Left lung (tissue), 10 donors: ENCODE measurements around the gene RELB. TPM values are rescaled to one million over a fixed set of nuclear protein-coding genes. Genes with fewer than 3 reads are reported as not detected.

ENCODE experiments used
- ATAC-seq: fragments of 200-7000 bp; cut with Tn5 transposase; one replicate; pipeline ENCODE4 v1.9.1; 2020; ENCODE audit warnings: moderate library complexity
- DNase-seq, 4 donors: peaks; one replicate each; pipeline ENCODE4 v3.0.0-alpha.2; 2013 to 2020
- H3K27ac ChIP-seq, 2 donors: fragments of 200-600 bp; sonication (generic) in 1 of 2; one replicate each; pipeline versions ENCODE4 v1.5.0 to v1.8.0; 2020 to 2021
- H3K27me3 ChIP-seq, 2 donors: fragments of 200-600 bp; sonication (generic) in 1 of 2; one replicate each; pipeline versions ENCODE4 v1.5.0 to v1.8.0; 2020 to 2021
- H3K36me3 ChIP-seq, 2 donors: fragments of 200-600 bp; sonication (generic) in 1 of 2; one replicate each; pipeline versions ENCODE4 v1.5.0 to v1.8.0; 2020 to 2021
- H3K4me1 ChIP-seq, 2 donors: fragments of 200-600 bp; one replicate each; pipeline ENCODE4 v1.8.0; 2021
- H3K4me3 ChIP-seq, 2 donors: fragments of 200-600 bp; sonication (generic) in 1 of 2; one replicate each; pipeline versions ENCODE4 v1.5.0 to v1.8.0; 2020 to 2021; ENCODE audit warnings: mild to moderate bottlenecking in 1 of 2
- H3K9me3 ChIP-seq, 2 donors: fragments of 200-600 bp; sonication (generic) in 1 of 2; one replicate each; pipeline versions ENCODE4 v1.5.0 to v1.8.0; 2020 to 2021
- intact Hi-C, 2 donors: fragments of 100-400 bp; cut with DNase I; formaldehyde crosslinking; loops; one replicate each; pipeline versions ENCODE4 v1.11.2 to v1.14.2; 2022
- polyA plus RNA-seq, 6 donors: library from polyadenylated mRNA; unstranded; fragments of 120-200 nt; gene quantifications; one replicate each; pipeline ENCODE4 v1.2.1, GENCODE V29; 2013; ENCODE audit not compliant: insufficient read length in 6 of 6
- total RNA-seq, 2 donors: library from RNA; stranded (reverse); fragmentation: NEBNext Ultra II Directional; extraction: Animal tissue kit (Norgen Biotek cat#: 25700); gene quantifications; one replicate each; pipeline ENCODE4 v1.2.1, GENCODE V29; 2021
- TF ChIP-seq, protein P1 (sequence below), 2 donors: fragments of 200-600 bp; sonication (generic) in 1 of 2; IDR thresholded peaks; one replicate each; pipeline versions ENCODE4 v1.5.0 to v1.8.0; 2021; ENCODE audit warnings: antibody characterized with exemption in 2 of 2
- donor health status: DM: no; HTN: yes; CAD: no.
- donor health status: DM: no; HTN: no; CAD: no.

The RELB gene
- total and polyA plus RNA-seq, 8 donors = 3.7 to 18.7 (median 5.6) TPM

DNA sequence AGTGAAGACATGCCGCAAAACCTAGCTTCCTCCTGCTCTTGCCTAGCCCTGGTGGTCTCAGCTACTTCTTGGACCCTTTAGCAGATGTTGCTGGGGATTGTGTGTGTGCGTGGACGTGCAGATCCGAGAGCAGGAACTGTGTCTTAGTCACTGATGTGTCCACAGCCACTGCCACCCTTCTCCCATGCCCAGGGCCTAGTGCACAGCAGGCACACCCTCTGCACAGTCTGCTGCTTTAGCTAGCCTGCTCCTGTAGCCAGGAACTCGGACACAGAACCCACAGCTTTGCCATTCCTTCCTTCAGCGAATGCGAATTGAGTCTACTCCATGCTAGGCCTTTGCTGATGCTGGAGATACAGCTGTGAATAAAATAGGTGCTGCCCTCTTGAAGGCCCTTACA is 43.7 kb upstream of the RELB start:
- H3K27ac ChIP-seq = no peak overlapping the region
- TF ChIP-seq, protein P1, sequence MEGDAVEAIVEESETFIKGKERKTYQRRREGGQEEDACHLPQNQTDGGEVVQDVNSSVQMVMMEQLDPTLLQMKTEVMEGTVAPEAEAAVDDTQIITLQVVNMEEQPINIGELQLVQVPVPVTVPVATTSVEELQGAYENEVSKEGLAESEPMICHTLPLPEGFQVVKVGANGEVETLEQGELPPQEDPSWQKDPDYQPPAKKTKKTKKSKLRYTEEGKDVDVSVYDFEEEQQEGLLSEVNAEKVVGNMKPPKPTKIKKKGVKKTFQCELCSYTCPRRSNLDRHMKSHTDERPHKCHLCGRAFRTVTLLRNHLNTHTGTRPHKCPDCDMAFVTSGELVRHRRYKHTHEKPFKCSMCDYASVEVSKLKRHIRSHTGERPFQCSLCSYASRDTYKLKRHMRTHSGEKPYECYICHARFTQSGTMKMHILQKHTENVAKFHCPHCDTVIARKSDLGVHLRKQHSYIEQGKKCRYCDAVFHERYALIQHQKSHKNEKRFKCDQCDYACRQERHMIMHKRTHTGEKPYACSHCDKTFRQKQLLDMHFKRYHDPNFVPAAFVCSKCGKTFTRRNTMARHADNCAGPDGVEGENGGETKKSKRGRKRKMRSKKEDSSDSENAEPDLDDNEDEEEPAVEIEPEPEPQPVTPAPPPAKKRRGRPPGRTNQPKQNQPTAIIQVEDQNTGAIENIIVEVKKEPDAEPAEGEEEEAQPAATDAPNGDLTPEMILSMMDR (IDR thresholded peaks at IDR 0.05) = no peak
- H3K9me3 ChIP-seq = no peaks in the 10 kb centered on the region
- H3K4me1 ChIP-seq = peaks cover 7 to 42% of the 10 kb centered on the region in 2 donors
- intact Hi-C loops = no loop called here
- no peak overlapping the region for H3K4me3 ChIP-seq
- ATAC-seq (no peak), DNase-seq (no peak)
- H3K27me3 ChIP-seq = no peaks in the 10 kb centered on the region
- peaks cover 0 to 22% of the 10 kb centered on the region in 2 donors for H3K36me3 ChIP-seq

DNA sequence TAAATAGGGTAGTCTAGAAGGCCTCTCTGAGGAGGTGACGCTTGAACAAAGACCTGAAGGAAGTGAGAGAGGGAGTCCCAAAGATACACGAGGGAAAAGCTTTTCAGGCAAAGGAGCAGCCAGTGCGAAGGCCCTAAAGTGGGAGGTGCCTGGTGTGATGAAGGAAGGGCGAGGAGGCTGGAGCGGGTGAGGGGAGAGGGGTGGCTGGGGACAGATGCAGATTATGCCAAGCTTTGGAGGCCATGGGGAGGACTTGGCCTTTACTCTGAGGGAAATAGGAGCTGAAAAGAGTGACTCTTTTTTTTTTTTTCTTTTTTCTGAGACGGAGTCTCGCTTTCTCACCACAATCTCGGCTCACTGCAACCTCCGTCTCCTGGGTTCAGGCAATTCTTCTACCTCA is 43.2 kb upstream of the RELB start:
- ATAC-seq (no peak), DNase-seq (no peak)
- TF ChIP-seq, protein P1 (IDR thresholded peaks at IDR 0.05) = no peak
- Histone ChIP-seq H3K27ac (no peak overlapping the region), H3K27me3 (no peaks in the 10 kb centered on the region), H3K4me3 (no peak overlapping the region), H3K4me1 (peaks cover 7 to 42% of the 10 kb centered on the region in 2 donors), H3K36me3 (peaks cover 0 to 28% of the 10 kb centered on the region in 2 donors), H3K9me3 (no peaks in the 10 kb centered on the region)
- intact Hi-C loops = no loop called here

DNA sequence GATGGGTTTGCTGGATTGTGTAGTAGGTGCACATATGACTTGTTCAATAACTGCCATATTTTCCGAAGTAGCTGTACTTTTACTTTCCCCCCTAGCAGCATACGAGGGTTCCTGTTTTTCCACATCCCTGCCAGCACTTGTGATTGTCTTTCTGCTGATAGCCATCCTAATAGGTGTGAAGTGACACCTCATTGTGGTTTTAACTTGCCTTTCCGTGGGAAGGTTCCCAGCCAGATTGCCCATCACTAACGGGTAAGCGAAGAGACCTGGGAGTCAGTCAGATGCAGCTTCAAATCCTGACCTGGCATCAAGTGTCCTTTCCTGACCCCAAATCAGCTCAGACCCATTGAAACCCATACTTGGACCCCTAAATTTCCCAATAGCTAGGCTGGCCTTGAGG is 41.6 kb upstream of the RELB start:
- TF ChIP-seq, protein P1 (IDR thresholded peaks at IDR 0.05) = no peak
- DNase-seq (no peak), ATAC-seq (no peak)
- no peaks in the 10 kb centered on the region for H3K27me3 ChIP-seq
- no peak overlapping the region for H3K27ac ChIP-seq
- H3K36me3 ChIP-seq = peaks cover 0 to 43% of the 10 kb centered on the region in 2 donors
- peaks cover 7 to 29% of the 10 kb centered on the region in 2 donors for H3K4me1 ChIP-seq
- no peaks in the 10 kb centered on the region for H3K9me3 ChIP-seq
- no peak overlapping the region for H3K4me3 ChIP-seq
- intact Hi-C loops = no loop called here

DNA sequence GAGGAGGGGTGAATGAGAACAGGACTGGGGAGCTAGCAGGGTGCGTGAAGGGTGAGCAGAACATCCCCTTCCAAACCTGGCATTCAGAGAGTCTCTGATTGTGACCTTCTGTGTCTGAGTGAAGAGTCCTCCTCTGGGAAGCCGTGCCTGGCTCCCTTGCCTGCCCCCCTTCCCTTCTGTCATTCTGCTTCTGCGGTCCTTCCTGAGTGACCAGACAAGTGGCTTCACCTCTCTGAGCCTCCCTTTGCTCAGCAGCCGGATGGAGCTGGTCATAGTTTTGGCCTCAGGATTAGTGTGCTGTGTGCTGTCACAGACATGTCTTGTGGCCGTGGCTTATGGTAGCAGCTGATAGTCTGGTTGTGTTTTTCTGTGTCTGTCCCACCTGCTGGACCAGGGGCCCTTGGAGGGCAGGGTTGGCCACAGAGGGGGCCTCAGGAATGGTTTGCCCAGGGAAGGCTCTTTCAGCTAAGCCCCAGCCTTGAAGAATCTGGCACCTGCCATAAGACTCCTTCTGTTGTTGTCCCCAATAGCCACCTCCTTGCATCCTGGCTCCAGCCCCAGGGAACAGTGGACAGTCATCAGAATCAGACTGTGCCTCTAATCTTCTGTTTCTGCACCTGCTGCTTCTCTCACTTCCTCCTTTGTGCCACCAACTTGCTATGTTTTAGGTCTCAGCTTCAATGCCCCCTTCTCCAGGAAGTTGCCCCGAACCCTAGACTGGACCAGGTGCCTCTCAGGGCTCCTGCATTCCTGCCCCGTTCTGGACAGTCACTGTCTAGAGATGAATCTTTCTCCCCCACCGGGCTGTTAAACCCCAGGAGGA is 40.1 kb upstream of the RELB start:
- TF ChIP-seq, protein P1 (IDR thresholded peaks at IDR 0.05) = no peak
- ATAC-seq = no peak
- H3K27me3 ChIP-seq = no peaks in the 10 kb centered on the region
- no peak for DNase-seq
- intact Hi-C loops = no loop called here
- H3K36me3 ChIP-seq = peaks cover 0 to 57% of the 10 kb centered on the region in 2 donors
- H3K9me3 ChIP-seq = no peaks in the 10 kb centered on the region
- peaks cover 4 to 23% of the 10 kb centered on the region in 2 donors for H3K4me1 ChIP-seq
- H3K4me3 ChIP-seq = no peak overlapping the region
- H3K27ac ChIP-seq = no peak overlapping the region

DNA sequence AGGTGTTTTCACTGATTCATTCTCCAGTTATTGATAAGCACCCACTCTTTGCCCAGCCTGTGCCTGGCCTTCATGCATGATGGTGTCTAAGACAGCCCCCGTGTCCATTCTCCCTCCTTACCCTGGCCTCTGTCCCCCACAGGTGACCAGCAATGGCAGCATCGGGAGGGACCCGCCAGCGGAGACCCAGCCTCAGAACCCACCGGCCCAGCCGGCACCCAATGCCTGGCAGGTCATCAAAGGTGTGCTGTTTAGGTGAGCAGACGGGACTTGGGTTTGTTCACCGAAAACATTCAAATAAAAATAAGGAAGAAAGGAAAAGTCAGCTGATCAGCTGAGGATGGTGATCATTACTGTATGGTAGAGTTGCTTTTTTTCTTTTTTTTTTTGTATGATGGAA is 39.4 kb upstream of the RELB start:
- no peaks in the 10 kb centered on the region for H3K27me3 ChIP-seq
- TF ChIP-seq, protein P1 (IDR thresholded peaks at IDR 0.05) = no peak
- no peak for DNase-seq
- H3K4me1 ChIP-seq = peaks cover 0 to 16% of the 10 kb centered on the region in 2 donors
- intact Hi-C loops = no loop called here
- no peaks in the 10 kb centered on the region for H3K9me3 ChIP-seq
- H3K27ac ChIP-seq = no peak overlapping the region
- H3K4me3 ChIP-seq = no peak overlapping the region
- ATAC-seq = no peak
- peaks cover 0 to 64% of the 10 kb centered on the region in 2 donors for H3K36me3 ChIP-seq
